Endothelial cell of umbilical vein (primary cell): ENCODE data around the gene MFAP1. TPM values are rescaled to one million over a fixed set of nuclear protein-coding genes. Genes with fewer than 3 reads are reported as not detected.

ENCODE experiments used
- BruUV-seq: library from RNA; stranded (reverse); fragments of 400-500 nt; replicated peaks from 2 replicates; lab custom pipeline; 2021; lab: Mats Ljungman, UMichigan
- CTCF ChIA-PET: fragments of 300-600, 350-600 bp; sonication (Branson Sonifier 250); formaldehyde crosslinking; loops from one replicate; lab custom pipeline; 2021; ENCODE audit warnings: antibody characterized with exemption, inconsistent platforms; lab: Charles Lee
- POLR2A ChIA-PET: fragments of 300-600, 350-600 bp; sonication (Branson Sonifier 250); formaldehyde crosslinking; loops from one replicate; lab custom pipeline; 2021; ENCODE audit warnings: antibody characterized with exemption, inconsistent platforms; lab: Charles Lee
- DNase-seq: peaks from one replicate; pipeline ENCODE4 v3.0.0-alpha.2; 2011; ENCODE audit warnings: low read depth, low spot score
- FAIRE-seq: peaks from 2 replicates; lab custom pipeline; 2011; peaks lifted over from hg19 to GRCh38; lab: Jason Lieb, UNC
- H2AFZ ChIP-seq: 2 replicates; pipeline ENCODE4 v1.6.0; 2012; ENCODE audit warnings: low read depth, low read length, control low read depth, inconsistent platforms
- H3K27ac ChIP-seq: 2 replicates; pipeline ENCODE4 v1.5.1; 2011; ENCODE audit warnings: low read depth, mild to moderate bottlenecking, control low read depth, low read length, moderate library complexity; ENCODE audit not compliant: insufficient read depth
- H3K27me3 ChIP-seq, 2 experiments: 2 replicates each; pipeline versions ENCODE4 v1.6.0 to v1.6.1; 2011; ENCODE audit warnings: low read length in 2 of 2, mixed read lengths in 1 of 2; ENCODE audit not compliant: control insufficient read depth in 2 of 2, insufficient read depth in 2 of 2
- H3K36me3 ChIP-seq, 2 experiments: 2 replicates in 1 of 2; 3 replicates in 1 of 2; pipeline ENCODE4 v1.5.1; 2011; ENCODE audit warnings: low read length in 2 of 2, mild to moderate bottlenecking in 1 of 2, moderate library complexity in 1 of 2; ENCODE audit not compliant: control insufficient read depth in 2 of 2, insufficient read depth in 2 of 2; ENCODE audit errors: extremely low read depth in 1 of 2
- H3K4me1 ChIP-seq: 3 replicates; pipeline ENCODE4 v1.5.1; 2011; ENCODE audit warnings: mild to moderate bottlenecking, low read length; ENCODE audit not compliant: control insufficient read depth, insufficient read depth; ENCODE audit errors: extremely low read depth
- H3K4me2 ChIP-seq: 2 replicates; pipeline ENCODE4 v1.6.1; 2011; ENCODE audit warnings: low read length, control low read depth, mixed read lengths; ENCODE audit not compliant: insufficient read depth
- H3K4me3 ChIP-seq, 3 experiments: fragments of 200-600 bp in 1 of 3; sonication (generic), shearing (Covaris generic) in 1 of 3; replicated peaks in 1 of 3; 2 replicates each; pipeline ENCODE4 v1.5.1; 2011 to 2016; ENCODE audit warnings: control low read depth in 3 of 3, low read length in 3 of 3, mild to moderate bottlenecking in 2 of 3, inconsistent platforms in 1 of 3, low read depth in 1 of 3, moderate library complexity in 1 of 3; ENCODE audit not compliant: insufficient read depth in 1 of 3
- H3K79me2 ChIP-seq: 2 replicates; pipeline ENCODE4 v1.6.0; 2012; ENCODE audit warnings: low read length, inconsistent platforms; ENCODE audit not compliant: control insufficient read depth, insufficient read depth
- H3K9ac ChIP-seq: replicated peaks from 2 replicates; pipeline ENCODE3; 2011; ENCODE audit warnings: low read length, control low read depth; ENCODE audit not compliant: insufficient read depth; ENCODE audit errors: extremely low read depth
- H3K9me1 ChIP-seq: replicated peaks from 3 replicates; pipeline ENCODE4 v1.6.0; 2011; ENCODE audit warnings: mild to moderate bottlenecking, low read length; ENCODE audit not compliant: control insufficient read depth, insufficient read depth; ENCODE audit errors: extremely low read depth
- H3K9me3 ChIP-seq: replicated peaks from 2 replicates; pipeline ENCODE4 v1.5.1; 2012; ENCODE audit warnings: low read length, inconsistent platforms; ENCODE audit not compliant: control insufficient read depth, insufficient read depth
- H4K20me1 ChIP-seq: replicated peaks from 2 replicates; pipeline ENCODE3; 2011; ENCODE audit warnings: mild to moderate bottlenecking, low read length; ENCODE audit not compliant: control insufficient read depth, insufficient read depth; ENCODE audit errors: extremely low read depth
- EZH2 ChIP-seq: IDR thresholded peaks from 2 replicates; pipeline ENCODE4 v1.6.1; 2012; ENCODE audit warnings: borderline replicate concordance, low read depth, mild to moderate bottlenecking, moderate library complexity, low read length, inconsistent platforms; ENCODE audit not compliant: severe bottlenecking
- FOS ChIP-seq: IDR thresholded peaks from 2 replicates; pipeline ENCODE4 v1.6.1; 2011; ENCODE audit warnings: mild to moderate bottlenecking, low read length, moderate library complexity, borderline replicate concordance; ENCODE audit not compliant: insufficient read depth
- GATA2 ChIP-seq: IDR thresholded peaks from 2 replicates; pipeline ENCODE4 v1.7.0; 2011; ENCODE audit warnings: low read depth, mild to moderate bottlenecking, moderate library complexity, mixed read lengths, low read length; ENCODE audit not compliant: insufficient read length, insufficient read depth
- JUN ChIP-seq: IDR thresholded peaks from 2 replicates; pipeline ENCODE4 v1.6.1; 2011; ENCODE audit warnings: borderline replicate concordance, low read depth; ENCODE audit not compliant: insufficient read length, insufficient read depth
- MAX ChIP-seq: IDR thresholded peaks from 2 replicates; pipeline ENCODE4 v1.6.1; 2011; ENCODE audit not compliant: insufficient read depth, insufficient read length
- MYC ChIP-seq: IDR thresholded peaks from one replicate; pipeline ENCODE4 v1.6.1; 2011; ENCODE audit warnings: mild to moderate bottlenecking, low read depth, low read length
- POLR2A ChIP-seq: IDR thresholded peaks from 2 replicates; pipeline ENCODE4 v1.6.1; 2012; ENCODE audit warnings: low read depth, mild to moderate bottlenecking, control low read depth, low read length
- POLR2AphosphoS5 ChIP-seq: IDR thresholded peaks from 2 replicates; pipeline ENCODE4 v1.6.1; 2012; ENCODE audit warnings: low read depth, mild to moderate bottlenecking, control low read depth, low read length, moderate library complexity; ENCODE audit not compliant: insufficient read depth
- dilution Hi-C: fragments of 300-500 bp; cut with MboI; formaldehyde crosslinking; loops from one replicate; pipeline ENCODE4 v1.15.0; 2019; ENCODE audit warnings: low sequenced_read_pairs; ENCODE audit not compliant: extremely low pct_ligation_motif_present
- intact Hi-C: fragments of 100-400 bp; cut with micrococcal nuclease; formaldehyde crosslinking; loops from one replicate; pipeline ENCODE4 v1.10.0; 2022
- polyA plus RNA-seq, 4 experiments: library from polyadenylated mRNA; depleted of rRNA in 3 of 4; stranded (reverse) in 3 of 4; unstranded in 1 of 4; fragments of >200 nt; gene quantifications; 2 replicates each; pipeline versions ENCODE4 v1.2.1 to v1.2.3, GENCODE V29; 2011 to 2012; ENCODE audit warnings: missing spikeins in 1 of 4
- total RNA-seq: library from RNA; stranded (reverse); gene quantifications from 2 replicates; pipeline ENCODE4 v1.2.3, GENCODE V29; 2021
- TF ChIP-seq, protein P1 (sequence below), 2 donors: IDR thresholded peaks; 1 replicate in 1 of 2; 2 replicates in 1 of 2; pipeline ENCODE4 v1.5.1; 2011; ENCODE audit warnings: low read length in 2 of 2, mild to moderate bottlenecking in 2 of 2, moderate library complexity in 2 of 2, control low read depth in 1 of 2, inconsistent platforms in 1 of 2, low read depth in 1 of 2; ENCODE audit not compliant: insufficient read depth in 1 of 2; ENCODE audit errors: extremely low read depth in 1 of 2

MFAP1 gene
- total and polyA plus RNA-seq, 2 donors (not counting 3 experiments of a cell fraction or from before 2014, with no cell fraction given) = 12.9 to 30.5 TPM

DNA sequence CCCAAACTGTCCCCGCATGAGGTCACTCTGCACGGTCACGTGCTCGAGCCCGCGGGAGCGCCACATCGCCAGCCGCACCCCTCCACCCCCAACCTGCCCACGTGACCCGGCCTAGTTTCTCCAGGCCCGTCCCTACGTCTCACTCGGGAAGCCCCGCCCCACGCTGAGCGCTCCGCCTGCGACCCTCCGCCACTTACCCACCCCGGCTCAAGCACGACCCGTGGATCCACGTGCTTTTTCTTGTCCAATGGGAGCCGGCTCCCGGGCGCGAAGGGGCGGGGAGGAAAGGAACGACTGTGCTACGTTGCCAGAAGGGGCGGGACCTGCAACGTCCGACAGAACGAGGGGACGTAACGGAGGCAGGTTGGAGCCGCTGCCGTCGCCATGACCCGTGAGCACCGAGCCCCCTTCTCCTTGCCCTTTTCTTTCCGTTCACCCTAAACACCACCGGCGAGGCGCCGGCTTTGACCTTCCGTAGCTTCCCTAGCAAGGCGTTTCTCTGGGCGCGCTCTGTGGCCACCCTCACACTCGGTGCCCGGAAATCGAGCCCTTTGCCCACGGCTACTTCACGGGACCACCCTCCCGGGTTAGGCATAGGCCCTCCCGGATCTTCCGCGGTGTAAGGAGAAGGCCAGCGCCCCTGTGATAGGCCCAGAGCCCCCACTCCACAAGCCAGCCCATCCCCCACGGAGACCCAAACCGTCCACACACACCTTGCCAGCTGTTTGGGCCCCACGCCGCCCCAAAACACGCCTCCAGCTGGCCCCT, 32.3 kb downstream of the MFAP1 start, which contains the start of gene SERF2:
TSS of gene SERF2 (plus strand) at position 328 of the 768 bp plus-strand sequence. CDS start at position 385, 57 bp downstream.
- DNase-seq = peak; percentile 100
- Histone ChIP-seq H3K27ac (peak within 1 kb of the TSS; percentile 91), H3K27me3 (no peaks in the 10 kb centered on the region), H3K4me3 (peak within 1 kb of the TSS; percentile 73 to 82 (median 74)), H3K79me2 (peaks cover 31% of the 10 kb centered on the region), H2AFZ (peak within 1 kb of the TSS; percentile 72), H3K4me1 (peaks cover 21% of the 10 kb centered on the region), H3K9me3 (no peaks in the 10 kb centered on the region), H3K36me3 (peaks cover 21 to 26% of the 10 kb centered on the region in 2 experiments), H3K4me2 (peak within 1 kb of the TSS; percentile 82), H3K9ac (peak within 1 kb of the TSS; percentile 99), H3K9me1 (no peaks in the 10 kb centered on the region), H4K20me1 (no peaks in the 10 kb centered on the region)
- dilution Hi-C loops (no loop called here), intact Hi-C loops (loop anchor here (1.0 kb wide), 2 partner anchors 15 to 32 kb away; partner anchors contain the start of gene MFAP1)
- TF ChIP-seq MAX (peak; percentile 99), GATA2 (no peak), EZH2 (no peak), POLR2A (peak; percentile 95), POLR2AphosphoS5 (peak; percentile 76), MYC (peak; percentile 84), JUN (no peak), FOS (no peak)
- TF ChIP-seq, protein P1, sequence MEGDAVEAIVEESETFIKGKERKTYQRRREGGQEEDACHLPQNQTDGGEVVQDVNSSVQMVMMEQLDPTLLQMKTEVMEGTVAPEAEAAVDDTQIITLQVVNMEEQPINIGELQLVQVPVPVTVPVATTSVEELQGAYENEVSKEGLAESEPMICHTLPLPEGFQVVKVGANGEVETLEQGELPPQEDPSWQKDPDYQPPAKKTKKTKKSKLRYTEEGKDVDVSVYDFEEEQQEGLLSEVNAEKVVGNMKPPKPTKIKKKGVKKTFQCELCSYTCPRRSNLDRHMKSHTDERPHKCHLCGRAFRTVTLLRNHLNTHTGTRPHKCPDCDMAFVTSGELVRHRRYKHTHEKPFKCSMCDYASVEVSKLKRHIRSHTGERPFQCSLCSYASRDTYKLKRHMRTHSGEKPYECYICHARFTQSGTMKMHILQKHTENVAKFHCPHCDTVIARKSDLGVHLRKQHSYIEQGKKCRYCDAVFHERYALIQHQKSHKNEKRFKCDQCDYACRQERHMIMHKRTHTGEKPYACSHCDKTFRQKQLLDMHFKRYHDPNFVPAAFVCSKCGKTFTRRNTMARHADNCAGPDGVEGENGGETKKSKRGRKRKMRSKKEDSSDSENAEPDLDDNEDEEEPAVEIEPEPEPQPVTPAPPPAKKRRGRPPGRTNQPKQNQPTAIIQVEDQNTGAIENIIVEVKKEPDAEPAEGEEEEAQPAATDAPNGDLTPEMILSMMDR (IDR thresholded peaks at IDR 0.05; ENCODE audit: extremely low read depth in 1 of 2, insufficient read depth in 1 of 2, low read depth in 1 of 2, low read length in 2 of 2) = no peak
- TSS peak; percentile 62 for BruUV-seq
- POLR2A ChIA-PET = interaction anchor here (0.9 kb wide), 1 partner anchor 9 kb away, joined by 3 read pairs; no protein-coding TSS in a partner anchor
- CTCF ChIA-PET = interaction anchor here (1.0 to 2.1 kb wide), 2 partner anchors 12 to 16 kb away, joined by 3 to 12 read pairs; partner anchors contain the start of gene ELL3
- peak; percentile 100 for FAIRE-seq
